ENCODE measurements around the gene MLLT11. TPM values are rescaled to one million over a fixed set of nuclear protein-coding genes. Genes with fewer than 3 reads are reported as not detected.

MLLT11 gene
- total and polyA plus RNA-seq, 2 of the 4 experiments (the other 2 are of a cell fraction), result 3.6 to 17.5 TPM

DNA sequence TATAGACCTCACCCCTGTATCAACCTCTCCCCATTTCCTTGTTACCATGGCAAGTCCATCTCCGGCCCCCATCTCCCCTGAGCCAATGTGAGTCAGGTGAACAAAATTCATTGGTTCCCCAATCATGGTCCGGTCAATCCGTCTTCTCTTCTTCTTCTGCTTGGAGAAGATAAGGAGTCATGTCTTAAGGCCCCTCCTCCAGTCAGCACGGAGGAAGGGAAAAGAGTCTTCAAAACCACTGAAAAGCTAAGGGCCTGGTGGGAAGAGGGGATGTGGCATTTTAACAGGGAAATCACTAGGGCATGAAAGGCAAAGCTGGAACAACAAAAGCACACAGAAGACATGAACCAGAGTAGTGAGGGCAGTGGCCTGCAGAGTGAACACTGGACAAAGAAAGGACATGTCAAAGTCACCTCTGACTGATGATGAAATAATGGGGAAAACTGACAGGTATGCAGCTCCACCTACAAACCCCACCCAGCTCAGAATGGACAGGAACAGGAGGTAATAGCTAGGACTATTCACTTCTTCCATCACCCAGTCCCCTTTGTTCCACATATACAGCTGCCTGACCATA lies 5.1 kb upstream of the MLLT11 start:
- ATAC-seq (ENCODE audit: low read depth) (no peak), DNase-seq (no peak)
- no peak overlapping the region for H4K5ac ChIP-seq (ENCODE audit: low read depth, low read length)
- in situ Hi-C loops (cut with MboI; ENCODE audit: low sequenced_read_pairs), result no loop called here
- no peak overlapping the region for H3K56ac ChIP-seq (ENCODE audit: extremely low read depth, insufficient read depth, low read length)
- H2AK9ac ChIP-seq (replicated peaks; ENCODE audit: low read depth, low read length, poor library complexity), result no peak overlapping the region
- no peak overlapping the region for H3K14ac ChIP-seq (replicated peaks; ENCODE audit: low read depth, low read length)
- no peak overlapping the region for H3K4ac ChIP-seq (ENCODE audit: low read depth, low read length)
- no CpG with 5 or more reads among the region's 4 CpGs for WGBS, 2 experiments (ENCODE audit: extremely low coverage in 2 of 2, insufficient read length in 1 of 2)
- dilution Hi-C loops (cut with HindIII; ENCODE audit: low sequenced_read_pairs, unreplicated experiment), result no loop called here
- no TSS peak for BruUV-seq (replicated peaks)
- no peak overlapping the region for H4K8ac ChIP-seq (ENCODE audit: low read depth in 2 of 2, low read length in 2 of 2)
- CTCF ChIA-PET, result no interaction called here
- H2BK20ac ChIP-seq (ENCODE audit: low read depth, low read length), result no peak overlapping the region
- no peak overlapping the region for H3K23ac ChIP-seq (ENCODE audit: low read depth, low read length)
- no peaks in the 10 kb centered on the region for H3K9me3 ChIP-seq (ENCODE audit: control insufficient read depth, insufficient read depth, low read length)
- no peak overlapping the region for H4K91ac ChIP-seq (ENCODE audit: insufficient read depth, low read depth, low read length)
- no peak overlapping the region for H2AFZ ChIP-seq (replicated peaks; ENCODE audit: low read length, poor library complexity)
- H2BK120ac ChIP-seq (ENCODE audit: low read depth, low read length), result no peak overlapping the region
- H3K27ac ChIP-seq (ENCODE audit: insufficient read depth, low read length), result no peak overlapping the region
- H3K79me1 ChIP-seq (ENCODE audit: low read depth in 1 of 2, low read length in 2 of 2), result peaks cover 28 to 81% of the 10 kb centered on the region in 2 experiments
- no peak overlapping the region for H2AK5ac ChIP-seq (ENCODE audit: low read depth, low read length)
- no peak overlapping the region for H2BK5ac ChIP-seq (ENCODE audit: low read depth, low read length, poor library complexity, severe bottlenecking)
- H3K4me3 ChIP-seq (ENCODE audit: insufficient read depth, low read depth, low read length), result no peak overlapping the region
- H3K9me1 ChIP-seq (ENCODE audit: insufficient read depth, low read length), result peaks cover 23% of the 10 kb centered on the region
- intact Hi-C loops (cut with micrococcal nuclease), result no loop called here
- POLR2A ChIA-PET (ENCODE audit: unreplicated experiment), result no interaction called here
- H3K27me3 ChIP-seq (ENCODE audit: control insufficient read depth, insufficient read depth, low read length), result no peaks in the 10 kb centered on the region
- no peak overlapping the region for H3K18ac ChIP-seq (ENCODE audit: low read depth, low read length)
- peaks cover 50% of the 10 kb centered on the region for H3K36me3 ChIP-seq (ENCODE audit: control insufficient read depth, insufficient read depth, low read length)
- H3K9ac ChIP-seq (ENCODE audit: low read depth, low read length), result no peak overlapping the region; the same call in 1 of the 2 replicates
- H2BK15ac ChIP-seq (ENCODE audit: low read depth, low read length), result no peak overlapping the region
- H4K20me1 ChIP-seq (ENCODE audit: insufficient read depth, low read length), result peaks cover 56% of the 10 kb centered on the region
- H3K4me1 ChIP-seq (ENCODE audit: control insufficient read depth, insufficient read depth, low read length), result peaks cover 9% of the 10 kb centered on the region
- TF ChIP-seq CEBPB (IDR thresholded peaks at IDR 0.05; ENCODE audit: low read depth, low read length) (0 out of 2 replicates have a peak, but pooled peaks have one; percentile 18), MAFK (IDR thresholded peaks at IDR 0.05; ENCODE audit: low read depth, low read length) (no peak)
- H3K4me2 ChIP-seq (ENCODE audit: low read depth, low read length), result no peak overlapping the region

All from IMR-90 (cell line).